Esophagus squamous epithelium (tissue), 4 donors: Measurements from ENCODE around the gene CHIC2.

Experiments
- CTCF ChIP-seq, 6 experiments: fragments of 450-650 bp in 4 of 6; fragments of 200-600 bp in 2 of 6; sonication (generic) in 2 of 6; IDR thresholded peaks; one replicate each; pipeline ENCODE4 v1.5.1; 2016 to 2019; ENCODE audit warnings: antibody characterized with exemption in 6 of 6, mild to moderate bottlenecking in 4 of 6, moderate library complexity in 4 of 6
- POLR2A ChIP-seq, 4 donors: fragments of 450-650 bp; IDR thresholded peaks; one replicate each; pipeline ENCODE4 v1.6.1; 2017; ENCODE audit warnings: antibody characterized with exemption in 4 of 4, mild to moderate bottlenecking in 4 of 4, moderate library complexity in 3 of 4

- TF ChIP-seq POLR2A (IDR thresholded peaks at IDR 0.05), result no peak
- no peak for TF ChIP-seq CTCF (IDR thresholded peaks at IDR 0.05)
Observed at GRCh38 chr4:54054501-54054900, 9.9 kb downstream of the CHIC2 start.
